ENCODE data around the gene KIAA1958.
"Not testable (repeated sequence)": the region's sequence is repeated elsewhere in the genome, so short reads cannot be mapped to it uniquely, and the experiment has no call there.

The KIAA1958 gene

GRCh38 chr9:112489876-112490666 is 3.4 kb downstream of the KIAA1958 start:
- DNase-seq, result no peak

GRCh38 chr9:112493393-112494137 is 6.9 kb downstream of the KIAA1958 start:
- no peak for DNase-seq

GRCh38 chr9:112494153-112494552 is 7.5 kb downstream of the KIAA1958 start:
- DNase-seq, result no peak

GRCh38 chr9:112495614-112496013 is 9.0 kb downstream of the KIAA1958 start:
- DNase-seq, result no peak

- no peak for DNase-seq
Measured at GRCh38 chr9:112496074-112496722, 9.6 kb downstream of the KIAA1958 start.

- DNase-seq, result no peak
Measured at GRCh38 chr9:112500842-112501241, 14.2 kb downstream of the KIAA1958 start.

- no peak for DNase-seq
Measured at GRCh38 chr9:112501287-112501686, 14.7 kb downstream of the KIAA1958 start.

GRCh38 chr9:112502175-112502946 is 15.7 kb downstream of the KIAA1958 start:
- DNase-seq, result no peak

- no peak for DNase-seq
Measured at GRCh38 chr9:112503170-112503569, 16.5 kb downstream of the KIAA1958 start.

GRCh38 chr9:112505086-112505485 is 18.5 kb downstream of the KIAA1958 start:
- DNase-seq, result no peak

- no peak for DNase-seq
Measured at GRCh38 chr9:112505607-112506006, 19.0 kb downstream of the KIAA1958 start.

- no peak for DNase-seq
Measured at GRCh38 chr9:112506571-112506970, 19.9 kb downstream of the KIAA1958 start.

GRCh38 chr9:112507001-112507680 is 20.5 kb downstream of the KIAA1958 start:
- no peak for DNase-seq

GRCh38 chr9:112508377-112508776 is 21.8 kb downstream of the KIAA1958 start:
- DNase-seq, result no peak

- not testable (repeated sequence) for DNase-seq
Measured at GRCh38 chr9:112512377-112512776, 25.8 kb downstream of the KIAA1958 start.

GRCh38 chr9:112516769-112517168 is 30.1 kb downstream of the KIAA1958 start:
- DNase-seq, result no peak

GRCh38 chr9:112520069-112520468 is 33.4 kb downstream of the KIAA1958 start:
- no peak for DNase-seq

- DNase-seq, result no peak
Measured at GRCh38 chr9:112520656-112521055, 34.0 kb downstream of the KIAA1958 start.

- no peak for DNase-seq
Measured at GRCh38 chr9:112526973-112527372, 40.3 kb downstream of the KIAA1958 start.

GRCh38 chr9:112527959-112528358 is 41.3 kb downstream of the KIAA1958 start:
- DNase-seq, result no peak

- DNase-seq, result no peak
Measured at GRCh38 chr9:112529316-112529715, 42.7 kb downstream of the KIAA1958 start.

GRCh38 chr9:112530751-112531205 is 44.2 kb downstream of the KIAA1958 start:
- no peak for DNase-seq
